Measurements from ENCODE around the gene GFAP.
A peak's percentile ranks its signal among the peaks of the same experiment; 100 is the strongest.

Gene GFAP

DNA sequence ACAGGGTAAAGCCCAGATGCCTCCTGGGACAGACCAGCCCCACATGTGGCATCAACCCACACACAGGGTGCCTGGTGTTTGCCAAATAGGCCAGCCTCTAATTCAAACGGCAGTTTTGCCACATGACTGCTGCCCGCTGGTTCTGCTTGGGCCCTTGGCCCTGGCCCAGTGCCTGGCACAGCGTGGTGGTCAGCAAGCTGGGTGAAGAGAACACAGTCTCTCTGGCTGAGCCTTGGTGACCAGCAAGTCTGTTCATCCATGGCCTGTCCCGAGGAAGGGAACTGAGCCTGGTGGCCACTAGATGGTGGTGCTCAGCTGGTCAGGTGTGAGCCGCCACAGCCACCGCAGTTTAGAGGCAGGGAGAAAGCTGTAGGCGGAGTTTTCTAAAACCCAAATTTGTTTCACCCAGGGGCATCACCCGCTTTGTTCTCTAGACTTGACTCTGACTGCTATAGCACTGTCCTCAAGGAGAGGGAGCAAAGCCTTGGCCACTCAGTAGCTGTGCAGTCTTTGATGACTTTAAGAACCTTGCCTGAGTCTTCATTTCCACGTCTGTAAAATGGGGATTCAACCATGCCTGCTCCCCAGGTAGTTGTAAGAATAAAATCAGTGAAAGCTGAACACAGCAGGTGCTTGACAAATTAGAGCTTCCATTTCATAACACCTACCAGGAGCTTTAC, 4.7 kb upstream of the GFAP start:
- peaks cover 4% of the 10 kb centered on the region for H3K36me3 ChIP-seq
- no peaks in the 10 kb centered on the region for H3K27me3 ChIP-seq (ENCODE audit: insufficient read depth, low read depth, severe bottlenecking)
- no peak overlapping the region for H3K27ac ChIP-seq
- TF ChIP-seq, protein P1, sequence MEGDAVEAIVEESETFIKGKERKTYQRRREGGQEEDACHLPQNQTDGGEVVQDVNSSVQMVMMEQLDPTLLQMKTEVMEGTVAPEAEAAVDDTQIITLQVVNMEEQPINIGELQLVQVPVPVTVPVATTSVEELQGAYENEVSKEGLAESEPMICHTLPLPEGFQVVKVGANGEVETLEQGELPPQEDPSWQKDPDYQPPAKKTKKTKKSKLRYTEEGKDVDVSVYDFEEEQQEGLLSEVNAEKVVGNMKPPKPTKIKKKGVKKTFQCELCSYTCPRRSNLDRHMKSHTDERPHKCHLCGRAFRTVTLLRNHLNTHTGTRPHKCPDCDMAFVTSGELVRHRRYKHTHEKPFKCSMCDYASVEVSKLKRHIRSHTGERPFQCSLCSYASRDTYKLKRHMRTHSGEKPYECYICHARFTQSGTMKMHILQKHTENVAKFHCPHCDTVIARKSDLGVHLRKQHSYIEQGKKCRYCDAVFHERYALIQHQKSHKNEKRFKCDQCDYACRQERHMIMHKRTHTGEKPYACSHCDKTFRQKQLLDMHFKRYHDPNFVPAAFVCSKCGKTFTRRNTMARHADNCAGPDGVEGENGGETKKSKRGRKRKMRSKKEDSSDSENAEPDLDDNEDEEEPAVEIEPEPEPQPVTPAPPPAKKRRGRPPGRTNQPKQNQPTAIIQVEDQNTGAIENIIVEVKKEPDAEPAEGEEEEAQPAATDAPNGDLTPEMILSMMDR (IDR thresholded peaks at IDR 0.05; ENCODE audit: low read depth, low read length) = peak; percentile 96
- DNase-seq = peak; percentile 90
- no peaks in the 10 kb centered on the region for H3K9me3 ChIP-seq (ENCODE audit: severe bottlenecking)
- H3K4me3 ChIP-seq (ENCODE audit: low read depth, low read length) = no peak overlapping the region

DNA sequence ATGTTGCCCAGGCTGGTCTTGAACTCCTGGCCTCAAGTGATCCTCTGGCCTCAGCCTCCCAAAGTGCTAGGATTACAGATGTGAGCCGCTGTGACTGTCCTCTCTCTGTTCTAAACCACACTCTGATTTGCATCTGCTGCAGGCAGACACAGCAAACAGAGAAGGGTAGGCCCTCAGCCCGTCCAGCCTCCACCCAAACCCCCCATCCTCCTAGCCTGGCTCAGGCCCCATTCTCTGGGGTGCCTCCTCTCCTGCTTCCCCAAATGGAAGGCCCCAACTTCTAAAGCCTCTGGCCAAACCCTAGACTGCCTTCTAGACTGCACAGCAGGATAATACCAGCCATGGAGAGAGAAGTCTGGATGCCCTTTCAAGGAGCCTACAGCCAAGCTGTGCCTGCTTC, 4.1 kb upstream of the GFAP start:
- Histone ChIP-seq H3K27ac (no peak overlapping the region), H3K27me3 (ENCODE audit: insufficient read depth, low read depth, severe bottlenecking) (no peaks in the 10 kb centered on the region), H3K4me3 (ENCODE audit: low read depth, low read length) (no peak overlapping the region), H3K36me3 (no peaks in the 10 kb centered on the region), H3K9me3 (ENCODE audit: severe bottlenecking) (no peaks in the 10 kb centered on the region)
- DNase-seq = no peak
- TF ChIP-seq, protein P1 (IDR thresholded peaks at IDR 0.05; ENCODE audit: low read depth, low read length) = no peak

DNA sequence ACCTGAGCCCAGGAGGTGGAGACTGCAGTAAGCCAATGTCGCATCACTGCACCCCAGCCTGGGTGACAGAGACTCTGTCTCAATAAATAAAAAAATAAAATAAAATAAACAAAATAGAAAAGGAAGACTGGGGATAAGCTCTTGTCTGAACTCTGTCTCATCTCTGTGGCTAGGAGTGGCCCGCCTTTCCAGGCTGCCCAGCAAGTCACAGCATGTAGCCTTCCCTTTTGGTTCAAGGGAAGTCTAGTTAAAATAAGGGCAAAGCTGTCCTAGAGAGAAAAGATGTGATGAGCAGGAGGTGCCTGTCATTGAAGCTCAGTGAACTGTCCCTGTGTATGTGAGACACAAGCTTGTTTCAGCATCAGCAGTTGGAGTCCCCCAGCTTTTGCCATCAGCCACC, 2.7 kb upstream of the GFAP start:
- no peak for DNase-seq
- Histone ChIP-seq H3K9me3 (ENCODE audit: severe bottlenecking) (no peaks in the 10 kb centered on the region), H3K27ac (no peak overlapping the region), H3K4me3 (ENCODE audit: low read depth, low read length) (no peak overlapping the region), H3K36me3 (no peaks in the 10 kb centered on the region), H3K27me3 (ENCODE audit: insufficient read depth, low read depth, severe bottlenecking) (no peaks in the 10 kb centered on the region)
- TF ChIP-seq, protein P1 (IDR thresholded peaks at IDR 0.05; ENCODE audit: low read depth, low read length) = no peak

DNA sequence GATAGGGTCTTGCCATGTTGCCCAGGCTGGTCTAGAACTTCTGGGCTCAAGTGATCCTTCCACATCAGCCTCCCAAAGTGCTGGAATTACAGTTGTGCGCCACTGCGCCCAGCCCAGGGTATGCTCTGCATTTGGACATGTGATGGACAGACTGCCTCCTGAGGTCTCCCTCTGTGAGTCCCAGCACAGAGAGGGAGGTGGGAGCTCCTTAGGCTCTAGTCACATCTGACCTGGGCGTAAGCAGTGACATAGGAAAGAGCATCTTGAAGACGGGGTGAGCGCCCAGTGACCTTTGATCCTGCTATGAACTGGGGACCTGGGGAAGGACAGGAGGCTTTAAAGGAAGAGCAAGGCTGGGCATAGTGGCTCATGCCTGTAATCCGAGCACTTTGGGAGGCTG, 2.2 kb upstream of the GFAP start:
- DNase-seq = no peak
- no peak overlapping the region for H3K4me3 ChIP-seq (ENCODE audit: low read depth, low read length)
- no peak overlapping the region for H3K27ac ChIP-seq
- H3K36me3 ChIP-seq = no peaks in the 10 kb centered on the region
- no peaks in the 10 kb centered on the region for H3K9me3 ChIP-seq (ENCODE audit: severe bottlenecking)
- TF ChIP-seq, protein P1 (IDR thresholded peaks at IDR 0.05; ENCODE audit: low read depth, low read length) = no peak
- no peaks in the 10 kb centered on the region for H3K27me3 ChIP-seq (ENCODE audit: insufficient read depth, low read depth, severe bottlenecking)

DNA sequence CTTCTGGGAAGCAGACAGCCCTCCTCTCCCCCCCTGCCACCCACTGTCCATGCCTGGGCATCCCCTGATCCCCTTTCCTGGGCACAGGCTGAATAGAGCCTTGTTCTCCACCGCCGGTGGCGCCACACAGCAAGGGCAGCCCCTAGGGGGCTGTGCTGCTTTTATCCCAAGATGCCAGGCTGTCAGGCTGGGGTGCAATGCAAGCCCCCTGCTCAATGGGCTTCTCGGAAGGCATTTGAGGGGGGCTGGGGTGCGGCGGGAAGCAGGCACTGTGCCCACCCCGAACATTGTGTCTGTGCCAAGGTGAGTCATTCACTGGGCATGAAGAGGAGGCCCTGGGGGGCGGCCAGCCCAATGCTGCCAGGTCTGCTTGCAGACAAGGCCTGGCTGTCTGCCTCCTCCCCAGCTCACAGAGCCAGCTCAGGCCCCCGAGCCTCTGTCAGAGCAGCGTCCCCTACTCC, 1.5 kb upstream of the GFAP start:
- Histone ChIP-seq H3K27me3 (ENCODE audit: insufficient read depth, low read depth, severe bottlenecking) (no peaks in the 10 kb centered on the region), H3K36me3 (no peaks in the 10 kb centered on the region), H3K4me3 (ENCODE audit: low read depth, low read length) (no peak overlapping the region), H3K9me3 (ENCODE audit: severe bottlenecking) (no peaks in the 10 kb centered on the region), H3K27ac (no peak overlapping the region)
- no peak for DNase-seq
- TF ChIP-seq, protein P1 (IDR thresholded peaks at IDR 0.05; ENCODE audit: low read depth, low read length) = no peak

Data from WERI-Rb-1 (cell line).